IPS-15b (cell line): ENCODE data around the gene GPR162.

Source experiments
- H3K27me3 ChIP-seq: one replicate; pipeline ENCODE4 v1.6.1; 2013; ENCODE audit warnings: low read length; ENCODE audit not compliant: control insufficient read depth, insufficient read depth
- H3K36me3 ChIP-seq: one replicate; pipeline ENCODE4 v1.6.1; 2013; ENCODE audit warnings: low read length; ENCODE audit not compliant: control insufficient read depth, insufficient read depth
- H3K4me1 ChIP-seq: one replicate; pipeline ENCODE4 v1.6.1; 2013; ENCODE audit warnings: mild to moderate bottlenecking, low read length; ENCODE audit not compliant: control insufficient read depth, insufficient read depth
- H3K4me3 ChIP-seq: one replicate; pipeline ENCODE4 v1.5.1; 2013; ENCODE audit warnings: low read depth, low read length
- H3K9ac ChIP-seq: one replicate; pipeline ENCODE4 v1.6.1; 2013; ENCODE audit warnings: low read depth, mild to moderate bottlenecking, low read length
- H3K9me3 ChIP-seq: one replicate; pipeline ENCODE4 v1.6.1; 2013; ENCODE audit warnings: mild to moderate bottlenecking, low read length; ENCODE audit not compliant: control insufficient read depth, insufficient read depth

The GPR162 gene

GRCh38 chr12:6821591-6822425 is at the start of gene GPR162:
TSS of gene GPR162 (plus strand) at chr12:6821821. CDS start at chr12:6823899, 2,078 bp downstream.
- H3K27me3 ChIP-seq = peaks cover 51% of the 10 kb centered on the region
- H3K9me3 ChIP-seq = no peaks in the 10 kb centered on the region
- peak within 1 kb of the TSS; percentile 77 for H3K4me3 ChIP-seq
- peaks cover 26% of the 10 kb centered on the region for H3K4me1 ChIP-seq
- H3K9ac ChIP-seq = no peak within 1 kb of the TSS
- peaks cover 3% of the 10 kb centered on the region for H3K36me3 ChIP-seq

GRCh38 chr12:6772331-6772695 is 49.3 kb upstream of the GPR162 start, which contains the start of gene LAG3:
TSS of gene LAG3 (plus strand) at chr12:6772520. CDS start at chr12:6772853, 333 bp downstream.
- Histone ChIP-seq H3K4me1 (peaks cover 15% of the 10 kb centered on the region), H3K9me3 (no peaks in the 10 kb centered on the region), H3K27me3 (peaks cover 57% of the 10 kb centered on the region), H3K9ac (no peak within 1 kb of the TSS), H3K4me3 (peak within 1 kb of the TSS; percentile 53), H3K36me3 (peaks cover 14% of the 10 kb centered on the region)

- Histone ChIP-seq H3K27me3 (peaks cover 58% of the 10 kb centered on the region), H3K4me3 (peak overlapping the region; percentile 53), H3K36me3 (peaks cover 14% of the 10 kb centered on the region), H3K9me3 (no peaks in the 10 kb centered on the region), H3K4me1 (peaks cover 15% of the 10 kb centered on the region), H3K9ac (no peak overlapping the region)
Measured at GRCh38 chr12:6772726-6773589, 48.7 kb upstream of the GPR162 start.

- H3K9me3 ChIP-seq = no peaks in the 10 kb centered on the region
- H3K4me3 ChIP-seq = peak overlapping the region; percentile 53
- H3K27me3 ChIP-seq = peaks cover 63% of the 10 kb centered on the region
- H3K9ac ChIP-seq = no peak overlapping the region
- peaks cover 16% of the 10 kb centered on the region for H3K4me1 ChIP-seq
- peaks cover 14% of the 10 kb centered on the region for H3K36me3 ChIP-seq
Measured at GRCh38 chr12:6773590-6774351, 47.9 kb upstream of the GPR162 start.

GRCh38 chr12:6774499-6775062 is 47.0 kb upstream of the GPR162 start:
- Histone ChIP-seq H3K4me3 (no peak overlapping the region), H3K9me3 (no peaks in the 10 kb centered on the region), H3K36me3 (peaks cover 12% of the 10 kb centered on the region), H3K9ac (no peak overlapping the region), H3K27me3 (peaks cover 63% of the 10 kb centered on the region), H3K4me1 (peaks cover 12% of the 10 kb centered on the region)

- H3K9me3 ChIP-seq = no peaks in the 10 kb centered on the region
- no peak overlapping the region for H3K9ac ChIP-seq
- H3K4me3 ChIP-seq = no peak overlapping the region
- H3K36me3 ChIP-seq = peaks cover 5% of the 10 kb centered on the region
- H3K4me1 ChIP-seq = peaks cover 12% of the 10 kb centered on the region
- H3K27me3 ChIP-seq = peaks cover 63% of the 10 kb centered on the region
Measured at GRCh38 chr12:6775185-6776174, 46.1 kb upstream of the GPR162 start.

- H3K36me3 ChIP-seq = no peaks in the 10 kb centered on the region
- no peak overlapping the region for H3K4me3 ChIP-seq
- no peaks in the 10 kb centered on the region for H3K9me3 ChIP-seq
- no peak overlapping the region for H3K9ac ChIP-seq
- H3K27me3 ChIP-seq = peaks cover 52% of the 10 kb centered on the region
- peaks cover 13% of the 10 kb centered on the region for H3K4me1 ChIP-seq
Measured at GRCh38 chr12:6777386-6777785, 44.2 kb upstream of the GPR162 start.

- Histone ChIP-seq H3K4me3 (peak overlapping the region; percentile 72), H3K9me3 (no peaks in the 10 kb centered on the region), H3K27me3 (peaks cover 44% of the 10 kb centered on the region), H3K36me3 (no peaks in the 10 kb centered on the region), H3K4me1 (peaks cover 11% of the 10 kb centered on the region), H3K9ac (peak overlapping the region; percentile 54)
Measured at GRCh38 chr12:6778217-6778573, 43.4 kb upstream of the GPR162 start.

- H3K9ac ChIP-seq = peak overlapping the region; percentile 54
- no peaks in the 10 kb centered on the region for H3K9me3 ChIP-seq
- peaks cover 9% of the 10 kb centered on the region for H3K4me1 ChIP-seq
- peak overlapping the region; percentile 72 for H3K4me3 ChIP-seq
- no peaks in the 10 kb centered on the region for H3K36me3 ChIP-seq
- peaks cover 41% of the 10 kb centered on the region for H3K27me3 ChIP-seq
Measured at GRCh38 chr12:6778574-6779550, 42.8 kb upstream of the GPR162 start.
